ENCODE measurements around the gene HPS5. TPM values are rescaled to one million over a fixed set of nuclear protein-coding genes. Genes with fewer than 3 reads are reported as not detected.

HPS5 gene
- total RNA-seq, 1 experiment from 2014 or later, result 15.4 TPM

DNA sequence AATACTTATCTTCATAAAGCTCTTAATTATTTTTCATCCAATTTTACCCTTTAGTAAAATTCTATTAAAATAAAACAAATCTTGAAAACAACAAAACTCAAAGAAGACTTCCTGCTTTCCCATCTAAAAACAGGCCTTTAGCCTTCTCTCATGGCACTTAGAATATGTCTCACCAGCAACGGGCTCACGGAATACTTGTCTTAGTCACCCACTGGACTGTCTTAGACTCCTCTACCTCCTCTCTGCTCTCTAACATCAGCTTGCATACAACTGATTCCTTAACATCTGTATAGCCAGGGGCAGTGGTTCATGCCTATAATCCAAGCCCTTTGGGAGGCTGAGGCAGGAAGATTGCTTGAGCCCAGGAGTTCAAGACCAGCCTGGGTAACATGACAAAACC, 13.7 kb downstream of the HPS5 start:
- H3T11ph ChIP-seq (ENCODE audit: low read length), result no peak overlapping the region
- no peak overlapping the region for H2BK120ac ChIP-seq (ENCODE audit: low read depth, low read length, poor library complexity, severe bottlenecking)
- no peaks in the 10 kb centered on the region; the same call in 1 of the 2 replicates for H3K79me2 ChIP-seq (ENCODE audit: insufficient read depth, low read length)
- no peaks in the 10 kb centered on the region for H3K9me3 ChIP-seq (ENCODE audit: control insufficient read depth, low read depth, low read length)
- no peak overlapping the region for H3K14ac ChIP-seq (ENCODE audit: insufficient read depth, low read length)
- no peak overlapping the region for H2BK15ac ChIP-seq (ENCODE audit: low read depth, low read length)
- H4K8ac ChIP-seq (replicated peaks; ENCODE audit: insufficient read length, low read depth, low read length), result no peak overlapping the region
- no peak overlapping the region for H2BK5ac ChIP-seq (ENCODE audit: insufficient read length, low read length)
- no peak overlapping the region for H2AFZ ChIP-seq (ENCODE audit: low read length)
- no peak overlapping the region for H2BK12ac ChIP-seq (ENCODE audit: insufficient read length, low read depth, low read length)
- no peak overlapping the region for H3K23ac ChIP-seq (ENCODE audit: insufficient read length, low read depth, low read length)
- Mint-ChIP-seq H3K36me3 (ENCODE audit: insufficient read depth in 1 of 3, low read depth in 3 of 3) (peaks cover 9 to 67% (median 49%) of the 10 kb centered on the region in 3 experiments; a peak in 6 of 7 replicates), H3K4me3 (no peak overlapping the region), H3K27me3 (ENCODE audit: low read depth) (no peaks in the 10 kb centered on the region), H3K27ac (no peak overlapping the region), H3K4me1 (0 out of 4 replicates have a peak, but pooled peaks cover 0 to 5% of the 10 kb centered on the region in 2 experiments), H3K9me3 (no peaks in the 10 kb centered on the region)
- no peaks in the 10 kb centered on the region for H3K4me1 ChIP-seq (ENCODE audit: insufficient read depth, low read length)
- no peaks in the 10 kb centered on the region for H3K27me3 ChIP-seq (ENCODE audit: insufficient read depth, low read length)
- H4K91ac ChIP-seq (ENCODE audit: insufficient read length, low read depth, low read length), result no peak overlapping the region
- no peaks in the 10 kb centered on the region for H3K23me2 ChIP-seq (ENCODE audit: insufficient read length, low read depth, low read length, poor library complexity, severe bottlenecking)
- H3K27ac ChIP-seq (ENCODE audit: insufficient read length, low read depth, low read length), result no peak overlapping the region
- no CpG with 5 or more reads among the region's 2 CpGs for WGBS (ENCODE audit: extremely low coverage, insufficient read length, low lambda C conversion rate)
- H3K9ac ChIP-seq (ENCODE audit: extremely low read depth, insufficient read length, low read length), result no peak overlapping the region
- H3K4me2 ChIP-seq (ENCODE audit: insufficient read depth, insufficient read length, low read length), result no peak overlapping the region
- no peak overlapping the region for H3K18ac ChIP-seq (ENCODE audit: insufficient read length, low read depth, low read length)
- no peak for DNase-seq
- H3K4ac ChIP-seq (ENCODE audit: low read depth, low read length), result no peak overlapping the region
- no peaks in the 10 kb centered on the region for H3K79me1 ChIP-seq (ENCODE audit: insufficient read depth, low read depth, low read length, poor library complexity, severe bottlenecking)
- H4K20me1 ChIP-seq (ENCODE audit: control insufficient read depth, insufficient read depth, insufficient read length), result no peaks in the 10 kb centered on the region
- H2BK20ac ChIP-seq (ENCODE audit: low read depth, low read length, poor library complexity, severe bottlenecking), result no peak overlapping the region
- TF ChIP-seq, protein P1, sequence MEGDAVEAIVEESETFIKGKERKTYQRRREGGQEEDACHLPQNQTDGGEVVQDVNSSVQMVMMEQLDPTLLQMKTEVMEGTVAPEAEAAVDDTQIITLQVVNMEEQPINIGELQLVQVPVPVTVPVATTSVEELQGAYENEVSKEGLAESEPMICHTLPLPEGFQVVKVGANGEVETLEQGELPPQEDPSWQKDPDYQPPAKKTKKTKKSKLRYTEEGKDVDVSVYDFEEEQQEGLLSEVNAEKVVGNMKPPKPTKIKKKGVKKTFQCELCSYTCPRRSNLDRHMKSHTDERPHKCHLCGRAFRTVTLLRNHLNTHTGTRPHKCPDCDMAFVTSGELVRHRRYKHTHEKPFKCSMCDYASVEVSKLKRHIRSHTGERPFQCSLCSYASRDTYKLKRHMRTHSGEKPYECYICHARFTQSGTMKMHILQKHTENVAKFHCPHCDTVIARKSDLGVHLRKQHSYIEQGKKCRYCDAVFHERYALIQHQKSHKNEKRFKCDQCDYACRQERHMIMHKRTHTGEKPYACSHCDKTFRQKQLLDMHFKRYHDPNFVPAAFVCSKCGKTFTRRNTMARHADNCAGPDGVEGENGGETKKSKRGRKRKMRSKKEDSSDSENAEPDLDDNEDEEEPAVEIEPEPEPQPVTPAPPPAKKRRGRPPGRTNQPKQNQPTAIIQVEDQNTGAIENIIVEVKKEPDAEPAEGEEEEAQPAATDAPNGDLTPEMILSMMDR (conservative IDR thresholded peaks at IDR 0.05), result no peak
- H2AK5ac ChIP-seq (ENCODE audit: insufficient read length, low read length), result no peak overlapping the region
- no peak overlapping the region for H4K5ac ChIP-seq (ENCODE audit: insufficient read length, low read depth, low read length)
- no peak overlapping the region for H3K56ac ChIP-seq (ENCODE audit: insufficient read length, low read depth, low read length)

All from H9 (cell line).